ENCODE results near the gene TNNC2. TPM values are rescaled to one million over a fixed set of nuclear protein-coding genes. Genes with fewer than 3 reads are reported as not detected.

The TNNC2 gene
- total and polyA plus RNA-seq, 2 experiments from 2014 or later = 0.59 to 32.5 TPM

DNA sequence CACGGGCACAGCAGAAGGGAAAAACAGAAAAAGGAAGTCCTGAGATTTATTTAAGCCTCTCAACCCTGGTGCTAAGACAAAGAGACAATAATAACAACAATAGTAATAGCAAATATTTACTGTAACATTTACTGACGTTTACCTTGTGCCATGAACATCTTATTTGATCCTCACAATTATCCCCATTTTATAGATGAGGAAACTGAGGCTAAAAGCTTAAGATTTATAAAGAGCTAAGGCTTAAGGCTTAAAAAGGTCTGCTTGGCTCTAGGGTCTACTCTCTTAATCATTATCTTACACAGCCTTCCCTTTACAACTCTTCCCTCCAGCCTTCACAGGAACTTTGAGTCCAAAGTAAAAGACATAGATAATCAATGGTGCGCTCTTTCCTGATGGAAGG, 38.8 kb downstream of the TNNC2 start:
- Mint-ChIP-seq H3K27ac (no peak overlapping the region), H3K27me3 (ENCODE audit: insufficient read depth, low read depth, poor library complexity) (peaks cover 12% of the 10 kb centered on the region), H3K4me3 (no peak overlapping the region), H3K4me1 (peaks cover 7% of the 10 kb centered on the region), H3K36me3 (ENCODE audit: low read depth) (peaks cover 3% of the 10 kb centered on the region; the same call in 1 of the 3 replicates), H3K9me3 (no peaks in the 10 kb centered on the region)
- Histone ChIP-seq H3K79me2 (replicated peaks; ENCODE audit: insufficient read depth) (0 out of 2 replicates have a peak, but pooled peaks cover 12% of the 10 kb centered on the region), H3K36me3 (ENCODE audit: insufficient read depth) (no peaks in the 10 kb centered on the region), H3F3A (replicated peaks; ENCODE audit: low read depth) (no peaks in the 10 kb centered on the region), H3K4me1 (ENCODE audit: insufficient read depth) (peaks cover 4% of the 10 kb centered on the region; the same call in 1 of the 2 replicates), H2AFZ (no peak overlapping the region), H3K27ac (ENCODE audit: low read depth) (no peak overlapping the region), H3K27me3 (ENCODE audit: insufficient read depth) (no peaks in the 10 kb centered on the region), H3K4me3 (no peak overlapping the region), H3K4me2 (no peak overlapping the region), H4K20me1 (replicated peaks; ENCODE audit: insufficient read depth) (no peaks in the 10 kb centered on the region; the same call in 1 of the 2 replicates), H3K9me2 (ENCODE audit: insufficient read depth) (no peaks in the 10 kb centered on the region)
- no peak for ATAC-seq
- no peak for DNase-seq (ENCODE audit: low spot score)
- TF ChIP-seq, protein P1, sequence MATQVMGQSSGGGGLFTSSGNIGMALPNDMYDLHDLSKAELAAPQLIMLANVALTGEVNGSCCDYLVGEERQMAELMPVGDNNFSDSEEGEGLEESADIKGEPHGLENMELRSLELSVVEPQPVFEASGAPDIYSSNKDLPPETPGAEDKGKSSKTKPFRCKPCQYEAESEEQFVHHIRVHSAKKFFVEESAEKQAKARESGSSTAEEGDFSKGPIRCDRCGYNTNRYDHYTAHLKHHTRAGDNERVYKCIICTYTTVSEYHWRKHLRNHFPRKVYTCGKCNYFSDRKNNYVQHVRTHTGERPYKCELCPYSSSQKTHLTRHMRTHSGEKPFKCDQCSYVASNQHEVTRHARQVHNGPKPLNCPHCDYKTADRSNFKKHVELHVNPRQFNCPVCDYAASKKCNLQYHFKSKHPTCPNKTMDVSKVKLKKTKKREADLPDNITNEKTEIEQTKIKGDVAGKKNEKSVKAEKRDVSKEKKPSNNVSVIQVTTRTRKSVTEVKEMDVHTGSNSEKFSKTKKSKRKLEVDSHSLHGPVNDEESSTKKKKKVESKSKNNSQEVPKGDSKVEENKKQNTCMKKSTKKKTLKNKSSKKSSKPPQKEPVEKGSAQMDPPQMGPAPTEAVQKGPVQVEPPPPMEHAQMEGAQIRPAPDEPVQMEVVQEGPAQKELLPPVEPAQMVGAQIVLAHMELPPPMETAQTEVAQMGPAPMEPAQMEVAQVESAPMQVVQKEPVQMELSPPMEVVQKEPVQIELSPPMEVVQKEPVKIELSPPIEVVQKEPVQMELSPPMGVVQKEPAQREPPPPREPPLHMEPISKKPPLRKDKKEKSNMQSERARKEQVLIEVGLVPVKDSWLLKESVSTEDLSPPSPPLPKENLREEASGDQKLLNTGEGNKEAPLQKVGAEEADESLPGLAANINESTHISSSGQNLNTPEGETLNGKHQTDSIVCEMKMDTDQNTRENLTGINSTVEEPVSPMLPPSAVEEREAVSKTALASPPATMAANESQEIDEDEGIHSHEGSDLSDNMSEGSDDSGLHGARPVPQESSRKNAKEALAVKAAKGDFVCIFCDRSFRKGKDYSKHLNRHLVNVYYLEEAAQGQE (IDR thresholded peaks at IDR 0.05; ENCODE audit: unreplicated experiment) = no peak
- TF ChIP-seq CREB1 (CRISPR knock-in tag; IDR thresholded peaks at IDR 0.05; ENCODE audit: low read depth) = no peak
- TF ChIP-seq, protein P2, sequence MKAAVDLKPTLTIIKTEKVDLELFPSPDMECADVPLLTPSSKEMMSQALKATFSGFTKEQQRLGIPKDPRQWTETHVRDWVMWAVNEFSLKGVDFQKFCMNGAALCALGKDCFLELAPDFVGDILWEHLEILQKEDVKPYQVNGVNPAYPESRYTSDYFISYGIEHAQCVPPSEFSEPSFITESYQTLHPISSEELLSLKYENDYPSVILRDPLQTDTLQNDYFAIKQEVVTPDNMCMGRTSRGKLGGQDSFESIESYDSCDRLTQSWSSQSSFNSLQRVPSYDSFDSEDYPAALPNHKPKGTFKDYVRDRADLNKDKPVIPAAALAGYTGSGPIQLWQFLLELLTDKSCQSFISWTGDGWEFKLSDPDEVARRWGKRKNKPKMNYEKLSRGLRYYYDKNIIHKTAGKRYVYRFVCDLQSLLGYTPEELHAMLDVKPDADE (IDR thresholded peaks at IDR 0.05) = no peak
- TF ChIP-seq JUNB (IDR thresholded peaks at IDR 0.05; ENCODE audit: unreplicated experiment) = no peak
- TF ChIP-seq POLR2AphosphoS5 (IDR thresholded peaks at IDR 0.05; ENCODE audit: low read depth) = no peak
- no peak for TF ChIP-seq ZNF114 (CRISPR knock-in tag; IDR thresholded peaks at IDR 0.05)
- no peak for TF ChIP-seq ZNF331 (CRISPR knock-in tag; IDR thresholded peaks at IDR 0.05; ENCODE audit: low read depth)
- TF ChIP-seq, protein P3, sequence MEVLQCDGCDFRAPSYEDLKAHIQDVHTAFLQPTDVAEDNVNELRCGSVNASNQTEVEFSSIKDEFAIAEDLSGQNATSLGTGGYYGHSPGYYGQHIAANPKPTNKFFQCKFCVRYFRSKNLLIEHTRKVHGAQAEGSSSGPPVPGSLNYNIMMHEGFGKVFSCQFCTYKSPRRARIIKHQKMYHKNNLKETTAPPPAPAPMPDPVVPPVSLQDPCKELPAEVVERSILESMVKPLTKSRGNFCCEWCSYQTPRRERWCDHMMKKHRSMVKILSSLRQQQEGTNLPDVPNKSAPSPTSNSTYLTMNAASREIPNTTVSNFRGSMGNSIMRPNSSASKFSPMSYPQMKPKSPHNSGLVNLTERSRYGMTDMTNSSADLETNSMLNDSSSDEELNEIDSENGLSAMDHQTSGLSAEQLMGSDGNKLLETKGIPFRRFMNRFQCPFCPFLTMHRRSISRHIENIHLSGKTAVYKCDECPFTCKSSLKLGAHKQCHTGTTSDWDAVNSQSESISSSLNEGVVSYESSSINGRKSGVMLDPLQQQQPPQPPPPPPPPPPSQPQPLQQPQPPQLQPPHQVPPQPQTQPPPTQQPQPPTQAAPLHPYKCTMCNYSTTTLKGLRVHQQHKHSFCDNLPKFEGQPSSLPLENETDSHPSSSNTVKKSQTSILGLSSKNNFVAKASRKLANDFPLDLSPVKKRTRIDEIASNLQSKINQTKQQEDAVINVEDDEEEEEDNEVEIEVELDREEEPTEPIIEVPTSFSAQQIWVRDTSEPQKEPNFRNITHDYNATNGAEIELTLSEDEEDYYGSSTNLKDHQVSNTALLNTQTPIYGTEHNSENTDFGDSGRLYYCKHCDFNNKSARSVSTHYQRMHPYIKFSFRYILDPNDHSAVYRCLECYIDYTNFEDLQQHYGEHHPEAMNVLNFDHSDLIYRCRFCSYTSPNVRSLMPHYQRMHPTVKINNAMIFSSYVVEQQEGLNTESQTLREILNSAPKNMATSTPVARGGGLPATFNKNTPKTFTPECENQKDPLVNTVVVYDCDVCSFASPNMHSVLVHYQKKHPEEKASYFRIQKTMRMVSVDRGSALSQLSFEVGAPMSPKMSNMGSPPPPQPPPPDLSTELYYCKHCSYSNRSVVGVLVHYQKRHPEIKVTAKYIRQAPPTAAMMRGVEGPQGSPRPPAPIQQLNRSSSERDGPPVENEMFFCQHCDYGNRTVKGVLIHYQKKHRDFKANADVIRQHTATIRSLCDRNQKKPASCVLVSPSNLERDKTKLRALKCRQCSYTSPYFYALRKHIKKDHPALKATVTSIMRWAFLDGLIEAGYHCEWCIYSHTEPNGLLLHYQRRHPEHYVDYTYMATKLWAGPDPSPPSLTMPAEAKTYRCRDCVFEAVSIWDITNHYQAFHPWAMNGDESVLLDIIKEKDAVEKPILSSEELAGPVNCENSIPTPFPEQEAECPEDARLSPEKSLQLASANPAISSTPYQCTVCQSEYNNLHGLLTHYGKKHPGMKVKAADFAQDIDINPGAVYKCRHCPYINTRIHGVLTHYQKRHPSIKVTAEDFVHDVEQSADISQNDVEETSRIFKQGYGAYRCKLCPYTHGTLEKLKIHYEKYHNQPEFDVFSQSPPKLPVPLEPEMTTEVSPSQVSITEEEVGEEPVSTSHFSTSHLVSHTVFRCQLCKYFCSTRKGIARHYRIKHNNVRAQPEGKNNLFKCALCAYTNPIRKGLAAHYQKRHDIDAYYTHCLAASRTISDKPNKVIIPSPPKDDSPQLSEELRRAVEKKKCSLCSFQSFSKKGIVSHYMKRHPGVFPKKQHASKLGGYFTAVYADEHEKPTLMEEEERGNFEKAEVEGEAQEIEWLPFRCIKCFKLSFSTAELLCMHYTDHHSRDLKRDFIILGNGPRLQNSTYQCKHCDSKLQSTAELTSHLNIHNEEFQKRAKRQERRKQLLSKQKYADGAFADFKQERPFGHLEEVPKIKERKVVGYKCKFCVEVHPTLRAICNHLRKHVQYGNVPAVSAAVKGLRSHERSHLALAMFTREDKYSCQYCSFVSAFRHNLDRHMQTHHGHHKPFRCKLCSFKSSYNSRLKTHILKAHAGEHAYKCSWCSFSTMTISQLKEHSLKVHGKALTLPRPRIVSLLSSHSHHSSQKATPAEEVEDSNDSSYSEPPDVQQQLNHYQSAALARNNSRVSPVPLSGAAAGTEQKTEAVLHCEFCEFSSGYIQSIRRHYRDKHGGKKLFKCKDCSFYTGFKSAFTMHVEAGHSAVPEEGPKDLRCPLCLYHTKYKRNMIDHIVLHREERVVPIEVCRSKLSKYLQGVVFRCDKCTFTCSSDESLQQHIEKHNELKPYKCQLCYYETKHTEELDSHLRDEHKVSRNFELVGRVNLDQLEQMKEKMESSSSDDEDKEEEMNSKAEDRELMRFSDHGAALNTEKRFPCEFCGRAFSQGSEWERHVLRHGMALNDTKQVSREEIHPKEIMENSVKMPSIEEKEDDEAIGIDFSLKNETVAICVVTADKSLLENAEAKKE (CRISPR knock-in tag; IDR thresholded peaks at IDR 0.05) = no peak
- TF ChIP-seq EZH2phosphoT487 (IDR thresholded peaks at IDR 0.05; ENCODE audit: unreplicated experiment) = no peak
- TF ChIP-seq STAT1 (IDR thresholded peaks at IDR 0.05; ENCODE audit: unreplicated experiment) = no peak
- TF ChIP-seq, protein P4, sequence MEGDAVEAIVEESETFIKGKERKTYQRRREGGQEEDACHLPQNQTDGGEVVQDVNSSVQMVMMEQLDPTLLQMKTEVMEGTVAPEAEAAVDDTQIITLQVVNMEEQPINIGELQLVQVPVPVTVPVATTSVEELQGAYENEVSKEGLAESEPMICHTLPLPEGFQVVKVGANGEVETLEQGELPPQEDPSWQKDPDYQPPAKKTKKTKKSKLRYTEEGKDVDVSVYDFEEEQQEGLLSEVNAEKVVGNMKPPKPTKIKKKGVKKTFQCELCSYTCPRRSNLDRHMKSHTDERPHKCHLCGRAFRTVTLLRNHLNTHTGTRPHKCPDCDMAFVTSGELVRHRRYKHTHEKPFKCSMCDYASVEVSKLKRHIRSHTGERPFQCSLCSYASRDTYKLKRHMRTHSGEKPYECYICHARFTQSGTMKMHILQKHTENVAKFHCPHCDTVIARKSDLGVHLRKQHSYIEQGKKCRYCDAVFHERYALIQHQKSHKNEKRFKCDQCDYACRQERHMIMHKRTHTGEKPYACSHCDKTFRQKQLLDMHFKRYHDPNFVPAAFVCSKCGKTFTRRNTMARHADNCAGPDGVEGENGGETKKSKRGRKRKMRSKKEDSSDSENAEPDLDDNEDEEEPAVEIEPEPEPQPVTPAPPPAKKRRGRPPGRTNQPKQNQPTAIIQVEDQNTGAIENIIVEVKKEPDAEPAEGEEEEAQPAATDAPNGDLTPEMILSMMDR (conservative IDR thresholded peaks at IDR 0.05; ENCODE audit: low read depth in 2 of 2) = no peak
- TF ChIP-seq NANOG (IDR thresholded peaks at IDR 0.05; ENCODE audit: borderline replicate concordance) = no peak
- no peak for TF ChIP-seq EZH2 (IDR thresholded peaks at IDR 0.05; ENCODE audit: low read depth, unreplicated experiment)

Measured in GM23338 (cell line).